ENCODE data around the gene ABCB8. TPM values are rescaled to one million over a fixed set of nuclear protein-coding genes. Genes with fewer than 3 reads are reported as not detected.

ABCB8 gene
- total and polyA plus RNA-seq, 9 of the 15 experiments (the other 6 are each of a cell fraction or from before 2014, with no cell fraction given) = 7.6 to 106 (median 36.3) TPM

DNA sequence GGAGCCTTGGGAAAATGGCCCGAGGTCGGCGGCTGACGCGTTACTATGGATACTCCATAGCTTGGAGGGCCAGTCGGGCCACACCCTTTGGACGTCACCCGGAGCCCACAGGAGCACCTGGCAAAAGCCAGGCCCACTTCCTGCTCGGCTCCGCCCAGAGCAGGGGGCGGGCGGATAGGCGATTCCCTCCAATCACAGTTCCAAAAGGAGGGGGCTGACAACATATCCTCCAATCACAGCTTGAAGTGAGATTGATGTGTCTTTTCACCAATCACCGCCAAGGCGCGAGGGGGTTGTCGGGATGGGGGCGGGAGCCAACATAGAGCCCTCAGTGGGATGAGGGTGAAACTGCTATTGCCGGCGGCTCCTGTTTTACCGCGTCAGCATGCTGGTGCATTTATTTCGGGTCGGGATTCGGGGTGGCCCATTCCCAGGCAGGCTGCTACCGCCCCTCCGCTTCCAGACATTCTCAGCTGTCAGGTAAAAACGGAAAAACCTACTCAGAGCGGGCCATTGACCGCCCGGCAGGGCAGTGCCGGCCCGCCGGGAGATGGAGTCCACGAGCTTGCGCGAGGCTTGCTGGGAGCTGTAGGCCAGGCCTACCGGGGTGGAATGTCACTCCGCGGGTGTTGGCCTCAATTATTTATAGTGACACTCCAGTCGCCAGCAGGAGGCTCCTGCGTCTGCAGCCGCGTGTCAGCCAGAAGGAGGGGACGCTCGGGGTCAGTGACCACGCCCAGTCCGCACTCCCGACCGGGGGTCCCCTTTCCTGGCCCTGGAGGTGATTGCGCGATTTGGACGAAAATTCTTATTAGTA lies at the start of gene ABCB8 (continued):
- TF ChIP-seq, protein P1, sequence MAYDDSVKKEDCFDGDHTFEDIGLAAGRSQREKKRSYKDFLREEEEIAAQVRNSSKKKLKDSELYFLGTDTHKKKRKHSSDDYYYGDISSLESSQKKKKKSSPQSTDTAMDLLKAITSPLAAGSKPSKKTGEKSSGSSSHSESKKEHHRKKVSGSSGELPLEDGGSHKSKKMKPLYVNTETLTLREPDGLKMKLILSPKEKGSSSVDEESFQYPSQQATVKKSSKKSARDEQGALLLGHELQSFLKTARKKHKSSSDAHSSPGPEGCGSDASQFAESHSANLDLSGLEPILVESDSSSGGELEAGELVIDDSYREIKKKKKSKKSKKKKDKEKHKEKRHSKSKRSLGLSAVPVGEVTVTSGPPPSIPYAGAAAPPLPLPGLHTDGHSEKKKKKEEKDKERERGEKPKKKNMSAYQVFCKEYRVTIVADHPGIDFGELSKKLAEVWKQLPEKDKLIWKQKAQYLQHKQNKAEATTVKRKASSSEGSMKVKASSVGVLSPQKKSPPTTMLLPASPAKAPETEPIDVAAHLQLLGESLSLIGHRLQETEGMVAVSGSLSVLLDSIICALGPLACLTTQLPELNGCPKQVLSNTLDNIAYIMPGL (CRISPR knock-in tag; IDR thresholded peaks at IDR 0.05) = peak; percentile 67; the same call in 1 of the 2 replicates
- no peak for TF ChIP-seq TSC22D4 (tag; IDR thresholded peaks at IDR 0.05)
- TF ChIP-seq, protein P2, sequence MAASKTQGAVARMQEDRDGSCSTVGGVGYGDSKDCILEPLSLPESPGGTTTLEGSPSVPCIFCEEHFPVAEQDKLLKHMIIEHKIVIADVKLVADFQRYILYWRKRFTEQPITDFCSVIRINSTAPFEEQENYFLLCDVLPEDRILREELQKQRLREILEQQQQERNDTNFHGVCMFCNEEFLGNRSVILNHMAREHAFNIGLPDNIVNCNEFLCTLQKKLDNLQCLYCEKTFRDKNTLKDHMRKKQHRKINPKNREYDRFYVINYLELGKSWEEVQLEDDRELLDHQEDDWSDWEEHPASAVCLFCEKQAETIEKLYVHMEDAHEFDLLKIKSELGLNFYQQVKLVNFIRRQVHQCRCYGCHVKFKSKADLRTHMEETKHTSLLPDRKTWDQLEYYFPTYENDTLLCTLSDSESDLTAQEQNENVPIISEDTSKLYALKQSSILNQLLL (CRISPR knock-in tag; IDR thresholded peaks at IDR 0.05; ENCODE audit: borderline replicate concordance) = no peak
- TF ChIP-seq PCBP1 (IDR thresholded peaks at IDR 0.05; ENCODE audit: low read depth, low read length, poor library complexity, severe bottlenecking) = no peak
- peak; percentile 78; the same call in 1 of the 2 replicates for TF ChIP-seq ZBTB1 (CRISPR knock-in tag; IDR thresholded peaks at IDR 0.05; ENCODE audit: borderline replicate concordance, low read depth)
- peak; percentile 78 for TF ChIP-seq SAP30 (IDR thresholded peaks at IDR 0.05; ENCODE audit: borderline replicate concordance, insufficient read depth, low read depth, low read length, poor library complexity, severe bottlenecking)
- TF ChIP-seq SAFB2 (IDR thresholded peaks at IDR 0.05; ENCODE audit: borderline replicate concordance, low read depth, low read length, severe bottlenecking) = no peak
- no peak for TF ChIP-seq MTA2 (IDR thresholded peaks at IDR 0.05; ENCODE audit: low read depth)
- TF ChIP-seq PHB2 (IDR thresholded peaks at IDR 0.05; ENCODE audit: low read depth) = 0 out of 2 replicates have a peak, but pooled peaks have one; percentile 44
- TF ChIP-seq, protein P3, sequence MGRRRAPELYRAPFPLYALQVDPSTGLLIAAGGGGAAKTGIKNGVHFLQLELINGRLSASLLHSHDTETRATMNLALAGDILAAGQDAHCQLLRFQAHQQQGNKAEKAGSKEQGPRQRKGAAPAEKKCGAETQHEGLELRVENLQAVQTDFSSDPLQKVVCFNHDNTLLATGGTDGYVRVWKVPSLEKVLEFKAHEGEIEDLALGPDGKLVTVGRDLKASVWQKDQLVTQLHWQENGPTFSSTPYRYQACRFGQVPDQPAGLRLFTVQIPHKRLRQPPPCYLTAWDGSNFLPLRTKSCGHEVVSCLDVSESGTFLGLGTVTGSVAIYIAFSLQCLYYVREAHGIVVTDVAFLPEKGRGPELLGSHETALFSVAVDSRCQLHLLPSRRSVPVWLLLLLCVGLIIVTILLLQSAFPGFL (CRISPR knock-in tag; IDR thresholded peaks at IDR 0.05) = peak; percentile 100; the same call in 1 of the 2 replicates
- peak; percentile 99 for TF ChIP-seq ASH1L (IDR thresholded peaks at IDR 0.05; ENCODE audit: borderline replicate concordance, low read depth, partially characterized antibody)
- no peak for TF ChIP-seq ZNF407 (IDR thresholded peaks at IDR 0.05; ENCODE audit: low read depth)
- TF ChIP-seq ZNF274 (IDR thresholded peaks at IDR 0.05; ENCODE audit: borderline replicate concordance, low read depth, low read length) = no peak

Data from K562 (cell line).